ENCODE measurements around the gene SMPD3.

- no peak for TF ChIP-seq ZNF121 (CRISPR knock-in tag; IDR thresholded peaks at IDR 0.05)
- TF ChIP-seq JAZF1 (CRISPR knock-in tag; IDR thresholded peaks at IDR 0.05): no peak
- no peak for TF ChIP-seq NFE2L1 (CRISPR knock-in tag; IDR thresholded peaks at IDR 0.05)
- TF ChIP-seq NFYB (CRISPR knock-in tag; conservative IDR thresholded peaks at IDR 0.05; ENCODE audit: low read depth): no peak
- TF ChIP-seq TP53 (CRISPR knock-in tag; IDR thresholded peaks at IDR 0.05): no peak
- no peak for TF ChIP-seq IRF1 (CRISPR knock-in tag; IDR thresholded peaks at IDR 0.05)
- TF ChIP-seq ATF2 (CRISPR knock-in tag; IDR thresholded peaks at IDR 0.05; ENCODE audit: borderline replicate concordance, low read depth): no peak
- no peak for TF ChIP-seq CTCF (IDR thresholded peaks at IDR 0.05)
These were observed 45.2 kb upstream of the SMPD3 start for GRCh38 chr16:68493412-68494070.

Data from WTC11 (cell line).